Activated CD8-positive, alpha-beta T cell treated with anti-CD3 and anti-CD28 coated beads for 36 hours (primary cell): ENCODE data around the gene GNB2. TPM values are rescaled to one million over a fixed set of nuclear protein-coding genes. Genes with fewer than 3 reads are reported as not detected.

Experiments
- ATAC-seq: fragments of 200-7000 bp; cut with Tn5 transposase; one replicate; pipeline ENCODE4 v1.10.0; 2021; ENCODE audit warnings: mild to moderate bottlenecking, moderate library complexity
- CTCF ChIA-PET: fragments of 350-600 bp; sonication (Branson Sonifier 250); formaldehyde crosslinking; loops from one replicate; lab custom pipeline; 2021; ENCODE audit warnings: antibody characterized with exemption; lab: Charles Lee
- POLR2A ChIA-PET: fragments of 350-600 bp; sonication (Branson Sonifier 250); formaldehyde crosslinking; loops from one replicate; lab custom pipeline; 2021; ENCODE audit warnings: antibody characterized with exemption; lab: Charles Lee
- DNase-seq: peaks from one replicate; pipeline ENCODE4 v3.0.0-alpha.2; 2020
- H3K27ac Mint-ChIP-seq: one replicate; pipeline ENCODE4 v1.8.0; 2021; ENCODE audit warnings: mild to moderate bottlenecking, mixed read lengths
- H3K27me3 Mint-ChIP-seq: one replicate; pipeline ENCODE4 v1.8.0; 2021; ENCODE audit warnings: mixed read lengths
- H3K36me3 Mint-ChIP-seq: one replicate; pipeline ENCODE4 v1.8.0; 2021; ENCODE audit warnings: low read depth, mixed read lengths
- H3K4me1 Mint-ChIP-seq: one replicate; pipeline ENCODE4 v1.8.0; 2021; ENCODE audit warnings: low read depth, mixed read lengths
- H3K4me3 Mint-ChIP-seq: one replicate; pipeline ENCODE4 v1.8.0; 2021; ENCODE audit warnings: mild to moderate bottlenecking, moderate library complexity, mixed read lengths
- H3K9me3 Mint-ChIP-seq: one replicate; pipeline ENCODE4 v1.8.0; 2021; ENCODE audit warnings: mixed read lengths
- intact Hi-C: fragments of 100-400 bp; cut with micrococcal nuclease; formaldehyde crosslinking; loops from one replicate; pipeline ENCODE4 v1.10.0; 2022
- total RNA-seq, 2 experiments: library from RNA; stranded (reverse); gene quantifications; one replicate each; pipeline ENCODE4 v1.2.3, GENCODE V29; 2021
- TF ChIP-seq, protein P1 (sequence below): fragments of 200-600 bp; IDR thresholded peaks from one replicate; pipeline ENCODE4 v1.8.0; 2022; ENCODE audit warnings: antibody characterized with exemption, mild to moderate bottlenecking

The GNB2 gene
- total RNA-seq, 2 experiments from 2014 or later: 192 TPM

DNA sequence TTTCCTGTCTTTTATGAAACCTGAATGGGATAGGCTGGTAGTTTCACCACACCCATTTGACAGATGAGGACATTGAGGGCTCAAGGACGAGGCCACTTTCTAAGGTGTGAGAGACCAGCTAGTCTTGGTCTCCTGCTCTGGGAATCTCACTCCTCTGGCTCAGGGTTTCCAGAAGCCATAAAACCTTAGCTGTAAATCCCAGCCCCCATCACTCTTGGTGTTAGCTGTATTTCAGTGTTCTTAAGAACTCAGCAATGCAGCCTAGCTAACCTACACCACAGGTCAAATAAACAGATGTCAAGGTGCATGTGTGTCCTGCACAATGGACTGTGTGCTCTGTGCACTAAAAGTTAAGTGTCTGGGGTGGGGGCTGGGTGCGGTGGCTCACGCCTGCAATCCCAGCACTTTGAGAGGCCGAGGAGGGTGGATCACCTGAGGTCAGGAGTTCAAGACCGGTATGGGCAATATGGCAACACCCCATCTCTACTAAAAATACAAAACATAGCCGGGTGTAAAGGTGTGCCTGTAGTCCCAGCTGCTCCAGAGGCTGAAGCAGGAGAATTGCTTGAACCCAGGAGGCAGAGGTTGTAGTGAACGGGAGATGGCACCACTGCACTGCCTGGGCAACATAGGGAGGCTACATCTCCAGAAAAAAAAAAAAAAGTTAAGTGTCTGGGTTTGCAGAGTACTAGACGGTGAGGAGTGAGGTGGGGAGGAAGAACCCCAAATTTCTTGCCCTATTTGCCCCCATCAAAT, 46.2 kb downstream of the GNB2 start:
- intact Hi-C loops: no loop called here
- ChIA-PET CTCF (interaction anchor here (2.2 kb wide), 1 partner anchor 14 kb away, joined by 9 read pairs; the partner anchor contains the start of gene POP7), POLR2A (interaction anchor here (1.4 kb wide), 1 partner anchor 14 kb away, joined by 5 read pairs; the partner anchor contains the start of gene POP7)
- Mint-ChIP-seq H3K9me3 (peaks cover 3% of the 10 kb centered on the region), H3K4me1 (no peaks in the 10 kb centered on the region), H3K36me3 (no peaks in the 10 kb centered on the region), H3K27ac (no peak overlapping the region), H3K4me3 (no peak overlapping the region), H3K27me3 (peaks cover 42% of the 10 kb centered on the region)
- TF ChIP-seq, protein P1, sequence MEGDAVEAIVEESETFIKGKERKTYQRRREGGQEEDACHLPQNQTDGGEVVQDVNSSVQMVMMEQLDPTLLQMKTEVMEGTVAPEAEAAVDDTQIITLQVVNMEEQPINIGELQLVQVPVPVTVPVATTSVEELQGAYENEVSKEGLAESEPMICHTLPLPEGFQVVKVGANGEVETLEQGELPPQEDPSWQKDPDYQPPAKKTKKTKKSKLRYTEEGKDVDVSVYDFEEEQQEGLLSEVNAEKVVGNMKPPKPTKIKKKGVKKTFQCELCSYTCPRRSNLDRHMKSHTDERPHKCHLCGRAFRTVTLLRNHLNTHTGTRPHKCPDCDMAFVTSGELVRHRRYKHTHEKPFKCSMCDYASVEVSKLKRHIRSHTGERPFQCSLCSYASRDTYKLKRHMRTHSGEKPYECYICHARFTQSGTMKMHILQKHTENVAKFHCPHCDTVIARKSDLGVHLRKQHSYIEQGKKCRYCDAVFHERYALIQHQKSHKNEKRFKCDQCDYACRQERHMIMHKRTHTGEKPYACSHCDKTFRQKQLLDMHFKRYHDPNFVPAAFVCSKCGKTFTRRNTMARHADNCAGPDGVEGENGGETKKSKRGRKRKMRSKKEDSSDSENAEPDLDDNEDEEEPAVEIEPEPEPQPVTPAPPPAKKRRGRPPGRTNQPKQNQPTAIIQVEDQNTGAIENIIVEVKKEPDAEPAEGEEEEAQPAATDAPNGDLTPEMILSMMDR: no peak
- no peak for ATAC-seq
- DNase-seq: no peak

DNA sequence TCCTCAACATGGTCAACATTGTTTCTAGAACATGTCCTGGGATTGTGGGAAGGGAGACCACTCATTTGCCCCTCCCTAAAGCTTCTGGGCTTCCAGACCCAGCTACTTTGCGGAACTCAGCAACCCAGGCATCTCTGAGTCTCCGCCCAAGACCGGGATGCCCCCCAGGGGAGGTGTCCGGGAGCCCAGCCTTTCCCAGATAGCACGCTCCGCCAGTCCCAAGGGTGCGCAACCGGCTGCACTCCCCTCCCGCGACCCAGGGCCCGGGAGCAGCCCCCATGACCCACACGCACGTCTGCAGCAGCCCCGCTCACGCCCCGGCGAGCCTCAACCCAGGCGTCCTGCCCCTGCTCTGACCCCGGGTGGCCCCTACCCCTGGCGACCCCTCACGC, 46.7 kb downstream of the GNB2 start, which contains the start of gene EPO:
EPO (plus strand) TSS at position 190 of the 392 bp plus-strand sequence. CDS start 513 bp downstream, outside the sequence.
- no peaks in the 10 kb centered on the region for H3K36me3 Mint-ChIP-seq
- ATAC-seq (no peak), DNase-seq (no peak)
- POLR2A ChIA-PET: interaction anchor here (1.4 kb wide), 1 partner anchor 14 kb away, joined by 5 read pairs; the partner anchor contains the start of gene POP7
- peaks cover 3% of the 10 kb centered on the region for H3K9me3 Mint-ChIP-seq
- TF ChIP-seq, protein P1: no peak
- no peak within 1 kb of the TSS for H3K4me3 Mint-ChIP-seq
- CTCF ChIA-PET: interaction anchor here (2.2 kb wide), 1 partner anchor 15 kb away, joined by 9 read pairs; the partner anchor contains the start of gene POP7
- peaks cover 42% of the 10 kb centered on the region for H3K27me3 Mint-ChIP-seq
- no peak within 1 kb of the TSS for H3K27ac Mint-ChIP-seq
- intact Hi-C loops: no loop called here
- peaks cover 2% of the 10 kb centered on the region for H3K4me1 Mint-ChIP-seq

DNA sequence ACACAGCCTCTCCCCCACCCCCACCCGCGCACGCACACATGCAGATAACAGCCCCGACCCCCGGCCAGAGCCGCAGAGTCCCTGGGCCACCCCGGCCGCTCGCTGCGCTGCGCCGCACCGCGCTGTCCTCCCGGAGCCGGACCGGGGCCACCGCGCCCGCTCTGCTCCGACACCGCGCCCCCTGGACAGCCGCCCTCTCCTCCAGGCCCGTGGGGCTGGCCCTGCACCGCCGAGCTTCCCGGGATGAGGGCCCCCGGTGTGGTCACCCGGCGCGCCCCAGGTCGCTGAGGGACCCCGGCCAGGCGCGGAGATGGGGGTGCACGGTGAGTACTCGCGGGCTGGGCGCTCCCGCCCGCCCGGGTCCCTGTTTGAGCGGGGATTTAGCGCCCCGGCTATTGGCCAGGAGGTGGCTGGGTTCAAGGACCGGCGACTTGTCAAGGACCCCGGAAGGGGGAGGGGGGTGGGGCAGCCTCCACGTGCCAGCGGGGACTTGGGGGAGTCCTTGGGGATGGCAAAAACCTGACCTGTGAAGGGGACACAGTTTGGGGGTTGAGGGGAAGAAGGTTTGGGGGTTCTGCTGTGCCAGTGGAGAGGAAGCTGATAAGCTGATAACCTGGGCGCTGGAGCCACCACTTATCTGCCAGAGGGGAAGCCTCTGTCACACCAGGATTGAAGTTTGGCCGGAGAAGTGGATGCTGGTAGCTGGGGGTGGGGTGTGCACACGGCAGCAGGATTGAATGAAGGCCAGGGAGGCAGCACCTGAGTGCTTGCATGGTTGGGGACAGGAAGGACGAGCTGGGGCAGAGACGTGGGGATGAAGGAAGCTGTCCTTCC, 47.3 kb downstream of the GNB2 start:
- peaks cover 3% of the 10 kb centered on the region for H3K9me3 Mint-ChIP-seq
- TF ChIP-seq, protein P1: no peak
- no peak overlapping the region for H3K4me3 Mint-ChIP-seq
- H3K36me3 Mint-ChIP-seq: no peaks in the 10 kb centered on the region
- ATAC-seq: no peak
- peaks cover 2% of the 10 kb centered on the region for H3K4me1 Mint-ChIP-seq
- ChIA-PET CTCF (interaction anchor here (2.2 to 5.7 kb wide), 2 partner anchors 15 to 16 kb away, joined by 9 to 71 read pairs; partner anchors contain the start of gene POP7), POLR2A (interaction anchor here (0.9 to 1.4 kb wide), 2 partner anchors 15 kb away, joined by 5 to 6 read pairs; partner anchors contain the start of gene POP7)
- H3K27me3 Mint-ChIP-seq: peaks cover 42% of the 10 kb centered on the region
- intact Hi-C loops: no loop called here
- H3K27ac Mint-ChIP-seq: no peak overlapping the region
- no peak for DNase-seq

DNA sequence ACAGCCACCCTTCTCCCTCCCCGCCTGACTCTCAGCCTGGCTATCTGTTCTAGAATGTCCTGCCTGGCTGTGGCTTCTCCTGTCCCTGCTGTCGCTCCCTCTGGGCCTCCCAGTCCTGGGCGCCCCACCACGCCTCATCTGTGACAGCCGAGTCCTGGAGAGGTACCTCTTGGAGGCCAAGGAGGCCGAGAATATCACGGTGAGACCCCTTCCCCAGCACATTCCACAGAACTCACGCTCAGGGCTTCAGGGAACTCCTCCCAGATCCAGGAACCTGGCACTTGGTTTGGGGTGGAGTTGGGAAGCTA, 47.9 kb downstream of the GNB2 start:
- ChIA-PET CTCF (interaction anchor here (5.7 kb wide), 1 partner anchor 16 kb away, joined by 71 read pairs; the partner anchor contains the start of gene POP7), POLR2A (interaction anchor here (0.9 kb wide), 1 partner anchor 16 kb away, joined by 6 read pairs; the partner anchor contains the start of gene POP7)
- H3K4me3 Mint-ChIP-seq: no peak overlapping the region
- DNase-seq: no peak
- no peak overlapping the region for H3K27ac Mint-ChIP-seq
- H3K4me1 Mint-ChIP-seq: peaks cover 2% of the 10 kb centered on the region
- TF ChIP-seq, protein P1: no peak
- no peaks in the 10 kb centered on the region for H3K36me3 Mint-ChIP-seq
- peaks cover 42% of the 10 kb centered on the region for H3K27me3 Mint-ChIP-seq
- H3K9me3 Mint-ChIP-seq: peaks cover 3% of the 10 kb centered on the region
- no peak for ATAC-seq
- intact Hi-C loops: no loop called here
